GF-D8 (cell line): Measurements from ENCODE around the gene TOM1L2.

ENCODE experiments used
- DNase-seq: peaks from one replicate; lab custom pipeline; 2025; lab: John Stamatoyannopoulos, UW

The TOM1L2 gene

DNA sequence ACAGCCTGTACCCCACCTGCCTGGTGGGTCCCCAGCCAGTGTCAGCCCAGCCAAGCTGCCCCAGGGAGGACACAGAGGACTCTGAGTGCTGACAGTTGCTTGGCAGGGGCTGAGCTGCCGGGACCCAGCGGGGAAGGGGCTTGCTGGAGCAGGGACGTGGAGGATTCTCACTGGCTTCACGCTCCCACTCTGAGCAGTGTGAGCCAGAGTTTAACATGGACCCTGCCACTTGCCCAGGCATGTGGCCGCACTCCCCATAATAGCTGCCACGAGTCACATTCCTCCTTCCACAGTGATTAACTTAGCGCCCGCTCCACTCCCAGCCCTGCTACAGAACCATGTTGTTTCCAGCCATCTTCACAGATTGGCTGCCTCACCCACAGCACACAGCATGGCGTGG lies 166.6 kb downstream of the TOM1L2 start:
- no peak for DNase-seq

DNA sequence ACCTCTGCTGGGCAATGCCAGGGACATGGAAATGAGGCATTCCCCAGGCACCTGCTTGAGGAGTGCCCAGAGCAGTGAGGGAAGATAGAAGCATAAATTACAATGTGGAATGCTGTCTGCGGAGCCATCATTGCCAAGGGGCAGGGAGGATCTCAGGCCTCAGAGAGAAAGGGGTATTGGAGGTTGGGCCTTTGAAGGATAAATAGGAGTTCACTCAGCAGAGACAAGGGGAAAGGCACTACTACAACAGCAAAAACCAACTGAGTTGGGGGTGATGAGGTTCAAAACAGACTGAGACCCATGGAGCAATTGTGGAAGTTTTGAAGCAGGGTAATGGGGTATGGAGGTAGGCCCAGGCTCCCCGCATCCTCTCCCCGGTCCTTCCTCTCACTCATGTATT lies 168.2 kb downstream of the TOM1L2 start:
- no peak for DNase-seq

DNA sequence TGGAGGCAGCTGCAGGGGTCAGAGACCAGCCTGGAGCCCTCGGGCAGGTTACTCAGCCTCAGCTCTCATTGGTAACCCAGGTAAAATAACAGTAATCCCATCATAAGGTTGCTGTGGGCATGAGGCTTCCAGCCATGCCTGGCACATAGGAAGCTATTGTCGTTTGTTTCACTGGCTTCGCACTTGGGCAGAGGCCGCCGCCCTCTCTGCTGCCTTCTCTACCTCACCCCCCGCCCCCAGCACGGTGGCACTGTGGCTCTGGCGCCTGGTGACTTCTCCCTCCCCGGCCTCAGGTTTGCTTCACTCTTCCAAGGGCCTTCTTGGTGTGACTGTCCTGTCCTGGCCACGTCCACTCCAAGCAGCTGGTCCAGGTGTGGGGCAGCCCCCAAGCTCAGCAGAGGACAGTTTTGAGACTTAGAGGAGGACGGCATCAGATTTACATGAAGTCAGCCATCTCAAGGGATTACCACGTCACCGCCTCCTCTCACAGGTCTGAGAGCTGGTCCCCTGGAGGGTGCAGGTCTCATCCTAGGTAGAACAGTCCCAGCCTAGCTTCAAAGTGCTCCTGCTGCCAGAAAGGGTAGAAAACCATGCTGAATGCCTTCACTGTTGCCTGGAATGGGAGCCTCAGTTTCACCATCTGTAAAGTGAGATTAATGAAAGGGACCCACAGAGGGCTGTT lies 170.3 kb downstream of the TOM1L2 start:
- no peak for DNase-seq

DNA sequence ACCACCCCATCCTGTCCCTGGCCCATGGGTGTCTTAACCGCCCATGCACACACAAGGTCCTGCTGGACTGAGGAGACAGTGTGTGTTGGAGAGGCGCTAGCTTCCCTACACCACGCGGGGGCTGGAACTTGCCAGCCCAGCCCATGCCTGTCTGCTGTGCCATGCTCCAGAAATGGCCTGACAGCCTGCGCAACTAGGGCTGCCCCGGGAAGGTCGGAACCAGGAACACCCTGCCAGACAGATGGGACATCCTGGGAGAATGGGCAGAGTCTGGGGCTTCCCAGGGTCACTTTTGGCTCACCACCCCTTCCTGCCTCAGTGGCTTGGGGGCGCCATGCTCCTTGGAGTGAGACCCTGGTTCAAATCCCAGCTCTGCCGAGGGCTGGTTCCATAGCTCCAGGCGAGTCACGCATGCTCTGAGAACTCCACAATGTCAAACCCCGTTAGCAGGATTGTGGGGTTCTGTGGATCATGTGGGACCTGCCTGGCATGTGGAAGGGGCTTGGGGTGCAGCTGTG lies 171.6 kb downstream of the TOM1L2 start:
- no peak for DNase-seq

DNA sequence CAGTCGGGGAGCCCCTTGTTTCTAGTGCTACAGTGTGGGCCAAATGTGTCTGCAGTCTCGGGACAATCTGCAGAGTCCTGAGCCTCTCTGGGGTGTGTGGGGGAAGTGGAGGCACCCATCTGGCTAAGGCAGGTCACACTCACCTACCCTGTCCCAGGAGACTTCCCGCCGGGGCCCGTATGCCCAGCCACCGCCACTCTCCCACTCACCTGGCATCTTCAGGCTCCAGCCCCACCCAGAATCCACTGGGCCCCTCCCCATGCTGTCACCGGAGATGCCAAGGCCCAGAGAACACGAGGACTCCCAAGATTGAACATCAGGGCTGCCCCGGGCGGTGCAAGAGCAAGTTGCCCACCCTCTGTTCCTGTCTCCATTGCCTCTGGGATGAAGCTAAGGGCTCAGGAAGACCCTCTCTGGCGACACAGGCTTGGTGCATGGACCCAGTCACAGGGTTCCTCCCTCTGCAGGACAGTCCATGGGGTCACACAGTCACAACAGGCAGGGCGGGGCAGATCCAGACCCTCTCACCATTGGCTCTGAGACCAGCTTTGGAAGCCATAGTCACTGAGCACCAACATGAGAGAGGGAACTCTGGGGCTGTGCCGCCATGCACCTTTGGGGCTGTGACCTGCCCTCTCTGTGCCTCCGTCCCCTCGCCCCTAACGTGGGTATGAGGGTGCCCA lies 173.5 kb downstream of the TOM1L2 start:
- DNase-seq = no peak

DNA sequence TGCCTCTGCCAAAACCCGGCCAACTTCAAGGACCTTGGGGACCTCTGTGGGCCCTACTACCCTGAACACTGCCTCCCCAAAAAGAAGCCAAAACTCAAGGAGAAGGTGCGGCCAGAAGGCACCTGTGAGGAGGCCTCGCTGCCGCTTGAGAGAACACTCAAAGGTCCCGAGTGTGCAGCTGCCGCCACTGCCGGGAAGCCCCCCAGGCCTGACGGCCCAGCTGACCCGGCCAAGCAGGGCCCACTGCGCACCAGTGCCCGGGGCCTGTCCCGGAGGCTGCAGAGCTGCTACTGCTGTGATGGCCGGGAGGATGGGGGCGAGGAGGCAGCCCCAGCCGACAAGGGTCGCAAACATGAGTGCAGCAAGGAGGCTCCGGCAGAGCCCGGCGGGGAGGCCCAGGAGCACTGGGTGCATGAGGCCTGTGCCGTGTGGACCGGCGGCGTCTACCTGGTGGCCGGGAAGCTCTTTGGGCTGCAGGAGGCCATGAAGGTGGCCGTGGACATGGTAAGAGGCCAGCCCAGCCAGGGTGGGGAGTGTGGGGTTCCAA lies 174.1 kb downstream of the TOM1L2 start:
- DNase-seq = no peak

DNA sequence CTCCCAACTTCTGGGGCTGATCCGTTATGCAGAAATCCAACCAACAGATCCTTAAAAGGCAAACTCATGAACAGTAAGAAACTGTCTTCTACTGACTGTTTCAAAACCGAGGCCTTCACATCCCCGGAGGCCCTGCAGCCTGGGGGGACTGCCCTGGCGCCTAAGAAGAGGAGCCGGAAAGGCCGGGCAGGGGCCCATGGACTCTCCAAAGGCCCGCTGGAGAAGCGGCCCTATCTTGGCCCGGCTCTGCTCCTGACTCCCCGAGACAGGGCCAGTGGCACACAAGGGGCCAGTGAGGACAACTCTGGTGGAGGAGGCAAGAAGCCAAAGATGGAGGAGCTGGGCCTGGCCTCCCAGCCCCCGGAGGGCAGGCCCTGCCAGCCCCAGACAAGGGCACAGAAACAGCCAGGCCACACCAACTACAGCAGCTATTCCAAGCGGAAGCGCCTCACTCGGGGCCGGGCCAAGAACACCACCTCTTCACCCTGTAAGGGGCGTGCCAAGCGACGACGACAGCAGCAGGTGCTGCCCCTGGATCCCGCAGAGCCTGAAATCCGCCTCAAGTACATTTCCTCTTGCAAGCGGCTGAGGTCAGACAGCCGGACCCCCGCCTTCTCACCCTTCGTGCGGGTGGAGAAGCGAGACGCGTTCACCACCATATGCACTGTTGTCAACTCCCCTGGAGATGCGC lies 174.9 kb downstream of the TOM1L2 start:
- DNase-seq = no peak

DNA sequence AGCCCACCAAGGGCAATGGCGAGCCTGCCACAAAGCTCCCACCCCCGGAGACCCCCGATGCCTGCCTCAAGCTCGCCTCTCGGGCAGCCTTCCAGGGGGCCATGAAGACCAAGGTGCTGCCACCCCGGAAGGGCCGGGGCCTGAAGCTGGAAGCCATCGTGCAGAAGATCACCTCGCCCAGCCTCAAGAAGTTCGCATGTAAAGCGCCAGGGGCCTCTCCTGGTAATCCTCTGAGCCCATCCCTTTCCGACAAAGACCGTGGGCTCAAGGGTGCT lies 175.5 kb downstream of the TOM1L2 start:
- DNase-seq = no peak

DNA sequence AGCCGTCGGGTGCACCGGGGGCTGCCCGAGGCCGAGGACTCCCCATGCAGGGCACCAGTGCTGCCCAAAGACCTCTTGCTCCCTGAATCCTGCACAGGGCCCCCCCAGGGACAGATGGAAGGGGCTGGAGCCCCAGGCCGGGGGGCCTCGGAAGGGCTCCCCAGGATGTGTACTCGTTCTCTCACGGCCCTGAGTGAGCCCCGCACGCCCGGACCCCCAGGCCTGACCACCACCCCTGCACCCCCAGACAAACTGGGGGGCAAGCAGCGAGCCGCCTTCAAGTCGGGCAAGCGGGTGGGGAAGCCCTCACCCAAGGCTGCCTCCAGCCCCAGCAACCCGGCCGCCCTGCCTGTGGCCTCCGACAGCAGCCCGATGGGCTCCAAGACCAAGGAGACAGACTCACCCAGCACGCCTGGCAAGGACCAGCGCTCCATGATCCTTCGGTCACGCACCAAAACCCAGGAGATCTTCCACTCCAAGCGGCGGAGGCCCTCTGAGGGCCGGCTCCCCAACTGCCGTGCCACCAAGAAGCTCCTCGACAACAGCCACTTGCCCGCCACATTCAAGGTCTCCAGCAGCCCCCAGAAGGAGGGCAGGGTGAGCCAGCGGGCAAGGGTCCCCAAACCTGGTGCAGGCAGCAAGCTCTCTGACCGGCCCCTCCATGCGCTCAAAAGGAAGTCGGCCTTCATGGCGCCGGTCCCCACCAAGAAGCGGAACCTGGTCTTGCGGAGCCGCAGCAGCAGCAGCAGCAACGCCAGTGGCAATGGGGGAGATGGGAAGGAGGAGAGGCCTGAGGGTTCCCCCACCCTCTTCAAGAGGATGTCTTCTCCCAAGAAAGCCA lies 176.0 kb downstream of the TOM1L2 start:
- no peak for DNase-seq

DNA sequence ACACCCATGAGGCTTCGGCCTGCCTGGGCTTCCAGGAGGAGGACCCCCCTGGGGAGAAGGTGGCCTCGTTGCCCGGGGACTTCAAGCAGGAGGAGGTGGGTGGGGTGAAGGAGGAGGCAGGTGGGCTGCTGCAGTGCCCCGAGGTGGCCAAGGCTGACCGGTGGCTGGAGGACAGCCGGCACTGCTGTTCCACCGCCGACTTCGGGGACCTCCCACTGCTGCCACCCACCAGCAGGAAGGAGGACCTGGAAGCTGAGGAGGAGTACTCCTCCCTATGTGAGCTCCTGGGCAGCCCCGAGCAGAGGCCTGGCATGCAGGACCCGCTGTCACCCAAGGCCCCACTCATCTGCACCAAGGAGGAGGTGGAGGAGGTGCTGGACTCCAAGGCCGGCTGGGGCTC lies 176.9 kb downstream of the TOM1L2 start:
- DNase-seq = no peak

DNA sequence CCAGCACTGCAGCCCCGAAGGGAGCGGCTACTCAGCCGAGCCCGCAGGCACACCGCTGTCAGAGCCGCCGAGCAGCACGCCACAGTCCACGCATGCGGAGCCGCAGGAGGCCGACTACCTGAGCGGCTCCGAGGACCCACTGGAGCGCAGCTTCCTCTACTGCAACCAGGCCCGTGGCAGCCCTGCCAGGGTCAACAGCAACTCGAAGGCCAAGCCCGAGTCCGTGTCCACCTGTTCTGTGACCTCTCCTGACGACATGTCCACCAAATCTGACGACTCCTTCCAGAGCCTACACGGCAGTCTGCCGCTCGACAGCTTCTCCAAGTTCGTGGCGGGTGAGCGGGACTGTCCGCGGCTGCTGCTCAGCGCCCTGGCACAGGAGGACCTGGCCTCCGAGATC lies 177.8 kb downstream of the TOM1L2 start:
- no peak for DNase-seq
